GM21515 (cell line): ENCODE data around the gene COX7A1.
"Not testable (repeated sequence)": the region's sequence is repeated elsewhere in the genome, so short reads cannot be mapped to it uniquely, and the experiment has no call there.

Experiments
- ATAC-seq: cut with Tn5 transposase; IDR thresholded peaks from one replicate; pipeline ENCODE4 v1.9.1; 2021; ENCODE audit not compliant: unreplicated experiment

Gene COX7A1

DNA sequence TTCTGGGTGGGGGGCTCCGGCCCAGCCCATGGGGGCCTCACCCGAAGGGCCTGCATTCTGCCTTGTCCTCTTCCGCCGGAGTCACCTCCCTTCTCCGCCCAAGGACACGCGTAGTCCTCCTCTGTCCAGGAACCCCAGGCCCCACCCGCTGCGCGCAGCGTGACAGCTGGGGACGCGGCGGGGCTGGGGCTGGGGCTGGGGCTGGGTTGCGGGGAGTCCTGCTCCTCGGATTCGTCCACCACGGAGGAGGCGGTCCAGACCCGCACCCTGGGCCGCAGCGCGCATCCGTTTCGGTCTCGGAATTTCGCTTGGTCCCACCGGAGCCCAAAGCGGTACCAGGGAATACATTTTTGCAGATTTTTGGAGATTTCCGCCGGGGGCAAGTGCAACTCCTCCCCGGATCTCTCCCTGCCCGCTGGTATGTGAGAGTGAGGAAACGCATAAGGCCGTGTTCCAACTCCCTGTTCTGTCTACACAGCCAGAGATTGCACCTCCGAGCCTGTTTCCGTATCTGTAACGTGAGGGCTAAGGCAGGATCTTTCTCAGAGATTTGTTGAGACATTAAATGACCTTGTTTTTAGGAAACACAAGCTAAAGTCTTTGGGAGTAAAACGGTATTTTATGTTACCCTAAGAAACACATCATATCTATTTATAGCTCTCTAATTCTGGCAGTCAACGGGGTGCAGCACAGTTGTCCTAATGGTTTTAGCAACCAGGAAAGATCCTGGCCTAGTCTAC lies at the start of gene COX7A1:
COX7A1 (minus strand) TSS at position 96 of the 740 bp plus-strand sequence; CDS start at position 56, 40 bp downstream.
- ATAC-seq = no peak

DNA sequence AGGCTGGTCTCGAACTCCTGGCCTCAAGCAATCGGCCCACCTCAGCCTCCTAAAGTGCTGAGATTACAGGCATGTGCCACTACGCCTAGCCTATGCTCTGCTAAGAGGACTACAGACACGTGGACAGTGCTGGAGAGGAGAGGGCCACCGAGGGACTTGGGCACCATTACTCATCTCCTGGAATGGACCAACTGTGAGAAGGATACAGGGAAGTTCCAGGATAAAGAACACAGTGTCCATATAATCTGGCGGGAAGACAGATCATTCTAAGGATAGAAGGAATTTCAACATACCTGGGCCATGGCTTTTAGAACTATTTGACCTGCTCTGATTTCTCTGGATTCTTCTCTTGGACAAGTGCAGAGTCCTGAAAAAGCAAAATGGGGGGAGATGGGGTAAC lies 49.4 kb upstream of the COX7A1 start:
- ATAC-seq = no peak

DNA sequence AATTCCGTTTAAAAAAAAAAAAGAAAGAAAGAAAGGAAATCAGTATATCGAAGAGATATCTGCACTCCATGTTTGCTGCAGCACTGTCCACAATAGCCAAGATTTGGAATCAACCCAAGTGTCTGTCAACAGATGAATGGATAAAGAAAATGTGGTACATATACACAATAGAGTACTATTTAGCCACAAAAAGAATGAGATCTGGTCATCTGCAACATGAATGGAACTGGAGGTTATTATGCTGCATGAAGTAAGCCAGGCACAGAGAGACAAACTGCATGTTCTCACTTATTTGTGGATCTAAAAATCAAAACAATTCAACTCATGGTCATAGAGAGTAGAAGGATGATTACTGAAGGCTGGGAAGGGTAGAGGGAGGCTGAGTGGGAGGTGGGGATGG lies 45.9 kb upstream of the COX7A1 start:
- ATAC-seq = no peak

DNA sequence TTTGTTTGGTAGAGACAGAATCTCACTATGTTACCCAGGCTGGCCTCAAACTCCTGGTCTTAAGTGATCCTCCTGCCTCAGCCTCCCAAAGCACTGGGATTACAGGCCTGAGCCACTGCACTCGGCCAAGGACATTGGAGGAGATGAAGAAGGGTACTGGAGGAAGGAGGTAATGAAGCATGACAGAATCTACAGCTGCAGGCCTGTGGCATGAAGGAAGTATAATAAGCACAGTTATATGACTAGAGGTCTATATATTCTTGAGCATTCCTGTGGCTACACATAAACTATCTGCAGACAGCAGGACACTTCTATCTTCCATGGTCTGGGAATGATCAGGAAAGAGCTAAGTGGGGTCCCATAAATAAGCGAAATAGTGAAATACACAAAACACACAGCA lies 44.0 kb upstream of the COX7A1 start:
- ATAC-seq = no peak

DNA sequence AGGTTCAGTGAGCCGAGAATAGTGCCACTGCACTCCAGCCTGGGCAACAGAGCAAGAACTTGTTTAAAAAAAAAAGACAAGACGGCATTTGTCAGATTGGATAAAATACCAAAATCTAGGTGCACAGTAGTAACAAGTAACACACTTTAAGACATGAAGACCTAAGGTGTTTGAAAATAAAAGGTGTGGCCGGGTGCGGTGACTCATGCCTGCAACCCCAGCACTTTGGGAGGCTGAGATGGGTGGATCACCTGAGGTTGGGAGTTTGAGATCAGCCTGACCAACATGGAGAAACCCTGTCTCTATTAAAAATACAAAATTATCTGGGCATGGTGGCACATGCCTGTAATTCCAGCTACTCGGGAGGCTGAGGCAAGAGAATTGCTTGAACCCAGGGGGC lies 34.5 kb upstream of the COX7A1 start:
- not testable (repeated sequence) for ATAC-seq

DNA sequence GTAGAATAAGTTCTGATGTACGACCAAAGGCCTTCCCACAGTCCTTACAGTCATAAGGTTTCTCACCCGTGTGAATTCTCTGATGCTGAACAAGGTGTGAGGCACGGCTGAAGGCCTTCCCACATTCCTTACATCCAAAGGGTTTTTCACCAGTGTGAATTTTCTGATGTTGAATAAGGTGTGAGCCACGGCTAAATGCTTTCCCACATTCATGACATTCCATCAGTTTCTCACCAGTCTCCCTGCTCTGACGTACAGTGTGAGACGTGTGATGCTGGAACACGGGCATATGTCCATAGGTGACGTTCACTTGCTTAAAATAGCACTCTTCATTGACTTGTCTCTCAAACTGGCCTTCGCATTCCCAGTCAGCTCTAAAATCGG lies 31.0 kb upstream of the COX7A1 start:
- no peak for ATAC-seq

DNA sequence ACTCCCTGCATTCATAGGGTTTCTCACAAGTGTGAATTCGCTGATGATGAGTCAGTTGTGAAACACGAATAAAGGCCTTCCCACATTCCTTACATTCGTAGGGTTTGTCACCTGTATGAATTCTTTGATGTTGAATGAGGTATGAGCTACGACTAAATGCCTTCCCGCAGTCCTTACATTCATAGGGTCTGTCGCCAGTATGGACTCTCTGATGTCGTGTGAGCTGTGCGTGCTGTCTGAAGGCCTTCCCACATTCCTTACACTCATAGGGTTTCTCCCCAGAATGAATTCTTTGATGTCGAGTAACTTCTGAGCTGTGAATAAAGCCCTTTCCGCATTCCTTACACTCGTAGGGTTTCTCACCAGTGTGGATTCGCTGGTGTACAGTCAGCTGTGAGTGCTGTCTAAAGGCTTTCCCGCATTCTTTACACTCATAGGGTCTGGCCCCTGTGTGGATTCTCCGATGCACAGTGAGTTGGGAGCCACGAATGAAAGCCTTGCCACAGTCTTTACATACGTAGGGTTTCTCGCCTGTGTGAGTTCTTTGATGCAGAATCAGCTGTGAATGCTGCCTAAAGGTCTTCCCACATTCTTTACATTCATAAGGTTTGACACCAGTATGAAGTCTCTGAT lies 30.5 kb upstream of the COX7A1 start:
- ATAC-seq = no peak

DNA sequence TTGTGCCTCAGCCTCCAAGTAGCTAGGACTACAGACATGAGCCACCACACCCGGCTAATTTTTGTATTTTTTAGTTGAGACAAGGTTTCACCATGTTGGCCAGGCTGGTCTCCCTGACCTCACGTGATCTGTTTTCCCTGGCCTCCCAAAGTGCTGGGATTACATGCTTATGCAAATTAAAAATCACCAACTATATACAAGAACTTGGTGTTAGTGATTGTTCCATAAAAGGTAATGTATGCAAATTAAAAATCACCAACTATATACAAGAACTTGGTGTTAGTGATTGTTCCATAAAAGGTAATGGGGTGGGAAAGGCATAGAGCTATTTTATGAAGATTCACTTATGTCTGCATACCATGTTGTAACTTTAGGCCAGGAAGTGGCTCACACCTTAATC lies 26.8 kb upstream of the COX7A1 start:
- ATAC-seq = not testable (repeated sequence)

DNA sequence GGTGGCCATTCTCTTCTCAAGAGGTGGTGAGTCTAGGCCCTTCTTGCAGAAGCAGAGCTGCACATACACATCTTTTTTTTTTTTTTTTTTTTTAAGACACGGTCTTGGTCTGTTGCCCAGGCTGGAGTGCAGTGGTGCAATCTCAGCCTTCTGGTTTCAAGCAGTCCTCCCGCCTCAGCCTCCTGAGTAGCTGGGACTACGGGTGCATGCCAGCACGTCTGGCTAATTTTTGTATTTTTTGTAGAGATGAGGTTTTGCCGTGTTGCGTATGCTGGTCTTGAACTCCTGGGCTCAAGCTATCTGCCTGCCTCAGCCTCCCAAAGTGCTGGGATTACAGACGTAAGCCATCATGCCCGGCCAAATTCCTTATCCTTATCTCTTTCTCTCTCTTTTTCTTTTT lies 21.6 kb upstream of the COX7A1 start:
- ATAC-seq = not testable (repeated sequence)

DNA sequence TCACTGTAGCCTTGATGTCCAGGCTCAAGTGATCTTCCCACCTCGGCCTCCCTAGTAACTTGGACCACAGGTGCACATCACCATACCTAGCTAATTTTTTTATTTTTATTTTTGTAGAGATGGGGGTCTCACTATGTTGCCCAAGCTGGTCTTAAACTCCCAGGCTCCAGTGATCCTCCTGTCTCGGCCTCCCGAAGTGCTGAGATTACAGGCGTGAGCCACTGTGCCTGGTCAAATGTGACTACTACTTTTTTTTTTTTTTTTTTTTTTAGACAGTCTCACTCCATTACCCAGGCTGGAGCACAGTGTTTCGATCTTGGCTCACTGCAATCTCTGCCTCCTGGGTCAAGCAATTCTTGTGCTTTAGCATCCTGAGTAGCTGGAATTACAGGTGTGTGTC lies 20.6 kb upstream of the COX7A1 start:
- ATAC-seq = no peak

DNA sequence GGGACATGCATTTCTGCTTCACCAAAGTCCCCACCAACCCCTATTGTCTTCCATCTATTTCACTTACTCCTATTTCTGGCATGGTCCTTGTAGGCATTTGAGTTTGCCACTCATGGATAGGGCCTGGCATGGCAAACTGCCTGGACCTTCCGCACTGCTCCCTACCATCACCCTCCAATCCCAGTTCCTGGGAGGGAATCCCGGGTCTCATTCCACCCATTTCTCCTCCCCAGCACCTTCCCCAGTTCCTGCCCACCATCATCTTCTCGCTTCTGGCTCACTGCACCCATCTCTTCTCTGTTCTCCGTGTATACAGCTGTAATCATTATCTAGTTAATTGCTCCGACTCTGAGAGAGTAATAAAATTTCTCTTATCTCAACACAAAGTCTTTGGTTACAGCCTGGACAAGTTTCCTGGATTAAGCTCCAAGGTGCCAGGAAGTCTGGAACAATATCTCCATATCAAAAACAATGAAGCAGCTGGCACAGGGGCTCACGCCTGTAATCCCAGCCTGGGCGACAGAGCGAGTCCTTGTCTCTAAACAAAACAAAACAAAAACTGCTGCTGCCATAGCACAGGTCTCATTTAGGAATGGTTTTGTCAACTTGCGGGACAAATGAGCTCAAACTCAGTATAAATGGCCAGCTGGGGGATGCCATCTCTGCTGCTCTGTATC lies 17.0 kb upstream of the COX7A1 start:
- ATAC-seq = no peak

DNA sequence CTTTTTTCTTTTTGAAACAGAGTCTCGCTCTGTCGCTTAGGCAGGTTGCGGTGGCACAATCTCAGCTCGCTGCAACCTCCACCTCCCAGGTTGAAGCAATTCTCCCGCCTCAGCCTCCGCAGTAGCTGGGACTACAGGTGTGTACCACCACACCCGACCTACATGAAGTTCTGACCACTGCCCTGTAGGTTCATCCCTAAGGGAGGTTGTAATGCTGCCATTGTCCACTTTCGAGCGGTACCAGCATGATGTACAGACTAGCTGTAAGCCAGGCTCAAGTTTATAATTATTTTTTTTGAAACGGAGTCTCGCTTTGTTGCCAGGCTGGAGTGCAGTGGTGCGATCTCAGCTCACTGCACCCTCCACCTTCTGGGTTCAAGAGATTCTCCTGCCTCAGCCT lies 11.6 kb upstream of the COX7A1 start:
- ATAC-seq = no peak

DNA sequence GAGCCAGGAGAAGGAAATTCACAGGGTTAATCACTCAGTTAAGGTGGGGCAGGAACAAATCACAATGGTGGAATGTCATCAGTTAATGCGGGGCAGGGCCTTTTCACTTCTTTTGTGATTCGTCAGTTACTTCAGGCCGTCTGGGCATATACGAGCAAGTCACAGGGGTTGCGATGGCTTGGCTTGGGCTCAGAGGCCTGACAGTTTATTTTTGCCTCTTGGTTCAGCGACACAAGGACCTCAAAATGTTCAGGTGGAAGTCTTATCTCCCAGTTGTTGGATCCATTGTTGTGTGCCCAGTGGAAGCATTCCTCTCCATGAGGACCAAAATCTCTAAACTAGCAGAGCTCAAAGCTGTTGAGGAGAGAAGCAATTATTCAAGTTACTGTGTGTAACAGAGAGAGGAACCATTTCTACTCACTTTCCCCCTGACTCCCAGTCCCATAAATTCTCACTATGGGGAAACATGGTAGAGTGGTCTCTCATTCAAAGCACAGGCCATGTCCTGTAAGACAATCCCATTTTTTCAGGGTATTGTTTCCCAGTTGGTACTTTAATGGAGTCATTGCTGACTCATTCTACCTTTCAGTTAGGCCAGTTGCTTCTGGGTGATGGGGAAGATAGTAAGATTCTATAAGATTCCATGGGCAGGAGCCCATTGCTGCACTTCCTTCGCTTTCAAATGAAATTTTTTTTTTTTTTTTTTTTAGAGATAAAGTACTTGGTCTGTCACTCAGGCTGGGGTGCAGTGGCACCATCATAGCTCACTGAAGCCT lies 8.8 kb upstream of the COX7A1 start:
- no peak for ATAC-seq

DNA sequence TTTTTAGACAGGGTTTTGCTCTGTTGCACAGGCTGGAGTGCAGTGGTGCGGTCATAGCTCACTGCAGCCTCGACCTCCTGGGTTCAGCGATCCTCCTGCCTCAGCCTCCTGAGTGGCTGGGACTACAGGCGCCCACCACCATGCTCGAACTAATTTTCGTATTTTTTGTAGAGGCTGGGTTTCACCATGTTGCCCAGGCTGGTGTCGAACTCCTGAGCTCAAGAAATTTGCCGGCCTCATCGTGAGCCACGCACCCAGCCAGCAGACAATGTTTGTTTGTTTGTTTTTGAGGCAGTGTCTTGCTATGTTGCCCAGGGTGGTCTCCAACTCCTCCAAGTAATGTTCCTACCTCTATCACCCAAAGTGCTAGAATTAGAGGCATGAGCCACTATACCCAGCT lies 879 bp upstream of the COX7A1 start:
- ATAC-seq = no peak

DNA sequence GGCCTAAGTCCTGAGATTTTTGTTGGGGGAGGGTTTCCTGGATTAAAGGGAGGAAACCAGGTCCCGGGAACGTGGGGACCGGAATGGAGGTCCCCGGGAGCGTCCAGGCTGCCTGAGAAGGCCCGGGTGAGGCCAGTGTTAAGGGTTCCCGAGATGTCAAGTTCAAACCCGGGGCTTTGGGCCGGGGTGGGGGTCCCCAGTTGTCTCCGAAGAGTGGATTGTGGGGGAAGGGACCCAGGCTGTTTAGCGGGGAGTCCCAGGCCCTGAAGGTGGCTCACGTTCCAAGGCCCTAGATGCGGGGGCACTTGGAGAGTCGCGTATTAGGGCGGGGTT lies 262 bp downstream of the COX7A1 start:
- ATAC-seq = no peak

DNA sequence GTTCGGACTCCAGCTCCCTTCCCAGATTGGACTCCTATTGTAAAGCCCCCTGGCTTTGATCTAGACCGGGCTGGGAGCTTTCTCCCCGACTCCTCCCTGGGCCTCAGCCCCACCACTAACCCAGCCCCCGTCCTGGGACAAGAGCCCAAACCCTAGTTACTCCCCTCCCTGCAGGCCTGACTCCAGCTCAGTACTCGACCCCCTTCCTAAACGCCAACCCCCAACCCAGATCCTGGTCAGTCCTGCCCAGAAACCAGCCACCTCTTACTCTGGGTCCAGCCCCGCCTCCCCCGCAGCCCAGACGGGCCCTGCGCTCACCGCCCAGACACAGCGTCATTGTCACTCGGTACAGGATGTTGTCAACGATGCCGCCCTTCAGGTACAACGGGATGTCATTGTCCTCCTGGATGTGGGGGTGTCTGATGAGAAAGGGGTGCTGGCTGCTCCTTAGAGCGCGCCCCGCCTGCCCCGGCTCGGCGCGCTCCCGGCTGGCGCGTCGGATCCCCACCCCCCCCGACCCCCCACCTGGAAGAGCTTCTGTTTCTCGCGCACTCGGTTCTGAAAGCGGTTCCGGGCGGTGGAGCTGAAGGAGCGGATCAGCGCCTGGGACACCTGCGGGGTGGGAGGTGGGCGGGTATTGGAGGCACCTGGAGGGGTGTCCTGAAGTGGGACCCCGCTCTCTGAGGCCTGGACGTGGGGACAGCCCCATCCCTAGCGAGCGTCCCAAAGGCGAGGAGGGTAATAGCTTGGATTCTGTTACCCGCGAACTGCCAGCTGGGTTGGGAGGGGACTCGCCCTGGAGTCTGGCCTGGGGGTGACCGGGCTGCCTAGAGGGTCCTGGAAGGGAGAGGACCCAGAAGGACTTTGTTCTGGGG lies 866 bp downstream of the COX7A1 start:
- ATAC-seq = no peak

DNA sequence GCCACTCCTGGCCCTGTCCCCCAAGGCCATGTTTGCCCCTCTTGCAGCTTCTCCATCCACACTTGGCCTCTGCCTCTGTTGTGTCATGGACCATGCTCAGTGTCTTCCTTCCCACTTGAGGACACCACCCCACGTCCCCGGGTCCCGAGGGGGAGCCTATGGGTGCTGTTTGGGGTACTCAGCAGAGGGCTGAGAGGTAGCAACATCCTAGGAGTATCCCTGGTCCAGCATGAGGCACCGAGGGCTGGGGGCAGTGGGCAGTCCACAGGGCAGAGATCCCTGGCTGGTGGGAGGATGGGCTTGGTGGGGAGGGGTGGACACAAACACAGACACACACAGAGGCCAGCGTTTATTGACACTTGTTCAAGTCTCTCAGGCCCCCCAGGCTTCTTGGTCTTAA lies 1.7 kb downstream of the COX7A1 start:
- no peak for ATAC-seq

DNA sequence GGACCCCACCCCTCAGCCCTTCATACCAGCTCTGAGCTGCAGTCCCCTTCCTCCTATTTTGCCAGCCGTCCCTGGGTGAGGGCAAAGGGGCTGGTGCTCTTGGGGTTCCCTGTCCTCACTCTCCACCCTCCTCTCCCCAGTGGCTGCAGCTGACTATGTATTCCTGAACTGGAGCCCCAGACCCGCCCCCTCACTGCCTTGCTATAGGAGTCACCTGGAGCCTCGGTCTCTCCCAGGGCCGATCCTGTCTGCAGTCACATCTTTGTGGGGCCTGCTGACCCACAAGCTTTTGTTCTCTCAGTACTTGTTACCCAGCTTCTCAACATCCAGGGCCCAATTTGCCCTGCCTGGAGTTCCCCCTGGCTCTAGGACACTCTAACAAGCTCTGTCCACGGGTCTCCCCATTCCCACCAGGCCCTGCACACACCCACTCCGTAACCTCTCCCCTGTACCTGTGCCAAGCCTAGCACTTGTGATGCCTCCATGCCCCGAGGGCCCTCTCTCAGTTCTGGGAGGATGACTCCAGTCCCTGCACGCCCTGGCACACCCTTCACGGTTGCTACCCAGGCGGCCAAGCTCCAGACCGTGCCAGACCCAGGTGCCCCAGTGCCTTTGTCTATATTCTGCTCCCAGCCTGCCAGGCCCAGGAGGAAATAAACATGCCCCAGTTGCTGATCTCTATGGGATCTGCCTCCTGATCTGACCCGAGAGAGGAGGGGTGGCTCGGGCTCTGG lies 2.4 kb downstream of the COX7A1 start:
- no peak for ATAC-seq

DNA sequence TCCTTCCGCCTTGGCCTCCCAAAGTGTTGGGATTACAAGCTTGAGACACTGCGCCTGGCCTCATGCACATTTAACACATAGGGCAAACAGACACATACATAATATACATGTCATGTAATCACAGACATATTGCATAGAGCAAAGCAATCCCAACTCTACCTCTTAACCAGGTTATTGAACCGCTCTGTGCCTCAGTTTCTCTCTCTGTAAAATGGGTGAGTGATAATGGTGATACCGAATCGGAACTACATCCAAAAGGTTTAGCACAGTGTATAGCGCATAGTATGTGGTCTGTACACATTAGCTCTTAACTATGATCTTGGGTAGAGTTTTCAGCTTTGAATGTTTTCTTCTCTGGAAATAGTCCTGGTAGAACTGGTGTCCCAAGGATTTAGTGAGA lies 7.6 kb downstream of the COX7A1 start:
- no peak for ATAC-seq

DNA sequence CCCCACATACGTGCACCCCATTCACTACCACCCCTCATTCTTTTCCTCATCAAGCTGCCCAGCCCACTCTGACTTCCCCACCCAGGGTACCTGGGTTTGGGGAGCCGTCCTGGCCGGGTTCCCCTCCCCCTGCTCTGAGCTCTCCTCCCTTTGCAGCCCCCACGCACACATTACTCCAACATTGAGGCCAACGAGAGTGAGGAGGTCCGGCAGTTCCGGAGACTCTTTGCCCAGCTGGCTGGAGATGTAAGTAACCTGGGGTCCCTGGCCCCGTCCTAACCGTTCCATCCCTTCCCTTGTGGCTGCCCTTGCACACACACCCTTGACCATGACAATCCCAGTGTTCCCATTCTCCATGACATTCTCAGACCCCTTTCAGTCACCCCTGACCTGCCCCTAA lies 9.8 kb downstream of the COX7A1 start:
- no peak for ATAC-seq
